Measurements from ENCODE around the gene PIGK. TPM values are rescaled to one million over a fixed set of nuclear protein-coding genes. Genes with fewer than 3 reads are reported as not detected.
"Not testable (repeated sequence)": the region's sequence is repeated elsewhere in the genome, so short reads cannot be mapped to it uniquely, and the experiment has no call there.

The PIGK gene
- total and polyA plus RNA-seq, 2 donors from 2014 or later = 31.0 to 38.5 TPM

DNA sequence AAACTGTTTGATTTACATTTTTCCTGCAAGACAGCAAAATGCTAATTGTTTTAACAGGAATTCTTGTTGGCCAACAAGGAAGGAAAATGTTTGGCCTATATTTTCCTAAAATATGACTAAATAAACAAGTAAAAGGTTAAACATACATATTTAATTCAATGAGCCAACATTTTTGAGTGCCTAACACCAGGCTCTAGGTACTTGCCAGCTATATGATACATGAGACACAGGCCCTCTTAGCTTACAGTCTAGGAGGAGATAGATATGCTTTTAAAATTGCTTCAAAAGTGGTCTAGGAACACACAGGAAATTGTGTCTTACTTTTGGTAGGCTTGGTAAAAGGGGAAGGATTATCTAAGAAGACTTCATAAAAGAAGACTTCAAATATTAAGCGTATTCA, 50.9 kb downstream of the PIGK start:
- Histone ChIP-seq H3K9me3 (ENCODE audit: control insufficient read depth in 2 of 3, insufficient read depth in 1 of 3, low read length in 3 of 3) (no peaks in the 10 kb centered on the region), H3K36me3 (ENCODE audit: control insufficient read depth in 2 of 3, insufficient read depth in 3 of 3, low read length in 3 of 3) (no peaks in the 10 kb centered on the region), H3K27me3 (ENCODE audit: control insufficient read depth, insufficient read depth, low read length) (no peaks in the 10 kb centered on the region), H3K4me1 (ENCODE audit: control insufficient read depth in 2 of 3, insufficient read depth in 2 of 3, low read depth in 1 of 3, low read length in 3 of 3) (no peaks in the 10 kb centered on the region), H3K27ac (ENCODE audit: low read depth in 2 of 2, low read length in 2 of 2) (no peak overlapping the region), H3K9ac (ENCODE audit: low read length in 3 of 3) (no peak overlapping the region), H3K4me3 (ENCODE audit: low read length in 3 of 3) (no peak overlapping the region)
- intact Hi-C loops (cut with DNase I) = no loop called here
- DNase-seq (no peak), FAIRE-seq (no peak)
- TF ChIP-seq, protein P1, sequence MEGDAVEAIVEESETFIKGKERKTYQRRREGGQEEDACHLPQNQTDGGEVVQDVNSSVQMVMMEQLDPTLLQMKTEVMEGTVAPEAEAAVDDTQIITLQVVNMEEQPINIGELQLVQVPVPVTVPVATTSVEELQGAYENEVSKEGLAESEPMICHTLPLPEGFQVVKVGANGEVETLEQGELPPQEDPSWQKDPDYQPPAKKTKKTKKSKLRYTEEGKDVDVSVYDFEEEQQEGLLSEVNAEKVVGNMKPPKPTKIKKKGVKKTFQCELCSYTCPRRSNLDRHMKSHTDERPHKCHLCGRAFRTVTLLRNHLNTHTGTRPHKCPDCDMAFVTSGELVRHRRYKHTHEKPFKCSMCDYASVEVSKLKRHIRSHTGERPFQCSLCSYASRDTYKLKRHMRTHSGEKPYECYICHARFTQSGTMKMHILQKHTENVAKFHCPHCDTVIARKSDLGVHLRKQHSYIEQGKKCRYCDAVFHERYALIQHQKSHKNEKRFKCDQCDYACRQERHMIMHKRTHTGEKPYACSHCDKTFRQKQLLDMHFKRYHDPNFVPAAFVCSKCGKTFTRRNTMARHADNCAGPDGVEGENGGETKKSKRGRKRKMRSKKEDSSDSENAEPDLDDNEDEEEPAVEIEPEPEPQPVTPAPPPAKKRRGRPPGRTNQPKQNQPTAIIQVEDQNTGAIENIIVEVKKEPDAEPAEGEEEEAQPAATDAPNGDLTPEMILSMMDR (IDR thresholded peaks at IDR 0.05; ENCODE audit: borderline replicate concordance, extremely low read depth, insufficient read depth) = no peak

DNA sequence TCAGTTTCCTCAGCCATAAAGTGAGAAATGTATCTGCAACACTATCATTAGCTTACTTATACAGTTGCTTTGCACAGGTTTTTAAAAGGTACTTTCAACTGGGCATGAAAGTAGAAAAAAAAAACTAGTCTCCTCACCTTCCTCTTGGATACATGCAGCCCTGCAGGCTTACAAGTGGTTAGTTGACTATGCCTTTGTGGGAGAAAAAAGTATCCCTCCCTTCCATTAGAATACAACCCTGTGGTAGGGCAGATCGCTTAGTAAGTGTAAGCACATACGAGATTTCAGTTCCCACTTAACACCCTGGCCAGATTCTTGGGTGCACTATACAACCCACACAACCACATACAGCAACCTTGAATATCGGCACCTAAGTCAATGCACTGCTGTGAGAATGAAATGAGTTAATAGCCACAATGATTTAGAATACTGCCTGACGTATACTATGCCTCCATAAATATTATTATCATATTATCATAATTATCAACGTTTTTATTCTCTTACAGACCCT, 54.7 kb downstream of the PIGK start:
- H3K9me3 ChIP-seq (ENCODE audit: control insufficient read depth in 2 of 3, insufficient read depth in 1 of 3, low read length in 3 of 3) = no peaks in the 10 kb centered on the region

DNA sequence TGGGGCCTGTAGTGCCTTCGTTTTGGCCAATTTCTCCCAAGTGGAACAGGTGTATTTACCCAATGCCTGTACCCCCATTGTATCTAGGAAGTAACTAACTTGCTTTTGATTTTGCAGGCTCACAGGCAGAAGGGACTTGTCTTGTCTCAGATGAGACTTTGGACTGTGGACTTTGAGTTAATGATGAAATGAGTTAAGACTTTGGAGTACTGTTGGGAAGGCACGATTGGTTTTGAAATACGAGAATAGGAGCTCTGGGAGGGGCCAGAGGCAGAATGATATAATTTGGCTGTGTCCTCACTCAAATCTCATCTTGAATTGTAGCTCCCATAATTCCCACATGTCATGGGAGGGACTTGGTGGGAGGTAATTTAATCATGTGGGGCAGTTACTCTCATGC, 59.5 kb downstream of the PIGK start:
- H3K9ac ChIP-seq (ENCODE audit: low read length in 3 of 3); H3K4me1 ChIP-seq (ENCODE audit: control insufficient read depth in 2 of 3, insufficient read depth in 2 of 3, low read depth in 1 of 3, low read length in 3 of 3); intact Hi-C loops (cut with DNase I); H3K27me3 ChIP-seq (ENCODE audit: control insufficient read depth, insufficient read depth, low read length); H3K9me3 ChIP-seq (ENCODE audit: control insufficient read depth in 2 of 3, insufficient read depth in 1 of 3, low read length in 3 of 3); H3K27ac ChIP-seq (ENCODE audit: low read depth in 2 of 2, low read length in 2 of 2); FAIRE-seq; H3K4me3 ChIP-seq (ENCODE audit: low read length in 3 of 3); H3K36me3 ChIP-seq (ENCODE audit: control insufficient read depth in 2 of 3, insufficient read depth in 3 of 3, low read length in 3 of 3); DNase-seq: not testable (repeated sequence)

More for the DNA sequence above, 54.7 kb downstream of the PIGK start:
- Histone ChIP-seq H3K4me3 (ENCODE audit: low read length in 3 of 3) (no peak overlapping the region), H3K36me3 (ENCODE audit: control insufficient read depth in 2 of 3, insufficient read depth in 3 of 3, low read length in 3 of 3) (peaks cover 0 to 4% (median 3%) of the 10 kb centered on the region in 3 donors), H3K4me1 (ENCODE audit: control insufficient read depth in 2 of 3, insufficient read depth in 2 of 3, low read depth in 1 of 3, low read length in 3 of 3) (no peaks in the 10 kb centered on the region), H3K27me3 (ENCODE audit: control insufficient read depth, insufficient read depth, low read length) (no peaks in the 10 kb centered on the region), H3K9ac (ENCODE audit: low read length in 3 of 3) (no peak overlapping the region), H3K27ac (ENCODE audit: low read depth in 2 of 2, low read length in 2 of 2) (no peak overlapping the region)
- intact Hi-C loops (cut with DNase I) = no loop called here
- TF ChIP-seq, protein P1 (IDR thresholded peaks at IDR 0.05; ENCODE audit: borderline replicate concordance, extremely low read depth, insufficient read depth) = no peak
- no peak for FAIRE-seq
- DNase-seq = no peak

DNA sequence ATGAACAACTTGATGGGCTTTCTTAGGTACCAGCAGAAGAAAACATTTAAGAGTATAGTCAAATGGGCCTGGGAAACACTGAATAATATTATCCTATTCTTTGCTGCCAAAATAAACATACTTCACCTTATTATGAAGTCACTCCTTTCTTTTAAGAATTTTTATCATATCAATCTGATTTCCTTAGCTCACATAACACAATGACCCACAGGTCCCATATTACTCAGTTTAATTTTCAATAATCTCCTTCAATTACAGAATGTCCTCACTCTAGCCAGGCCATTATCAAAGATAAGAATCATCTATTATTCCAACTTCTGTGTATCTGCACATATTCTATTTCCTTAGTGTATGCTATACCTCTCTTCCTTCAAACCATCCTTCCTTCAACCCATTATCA, 63.0 kb downstream of the PIGK start:
- intact Hi-C loops (cut with DNase I) = no loop called here

More for the DNA sequence above, 63.0 kb downstream of the PIGK start:
- Histone ChIP-seq H3K36me3 (ENCODE audit: control insufficient read depth in 2 of 3, insufficient read depth in 3 of 3, low read length in 3 of 3) (peaks cover 0 to 1% (median 0%) of the 10 kb centered on the region in 3 donors), H3K27me3 (ENCODE audit: control insufficient read depth, insufficient read depth, low read length) (no peaks in the 10 kb centered on the region), H3K4me1 (ENCODE audit: control insufficient read depth in 2 of 3, insufficient read depth in 2 of 3, low read depth in 1 of 3, low read length in 3 of 3) (no peaks in the 10 kb centered on the region), H3K27ac (ENCODE audit: low read depth in 2 of 2, low read length in 2 of 2) (no peak overlapping the region), H3K9ac (ENCODE audit: low read length in 3 of 3) (no peak overlapping the region), H3K4me3 (ENCODE audit: low read length in 3 of 3) (no peak overlapping the region), H3K9me3 (ENCODE audit: control insufficient read depth in 2 of 3, insufficient read depth in 1 of 3, low read length in 3 of 3) (no peaks in the 10 kb centered on the region)
- DNase-seq = no peak
- TF ChIP-seq, protein P1 (IDR thresholded peaks at IDR 0.05; ENCODE audit: borderline replicate concordance, extremely low read depth, insufficient read depth) = no peak
- FAIRE-seq = no peak

All from kidney (tissue), 14 donors.